HepG2 (cell line): Measurements from ENCODE around the gene SLC2A8. TPM values are rescaled to one million over a fixed set of nuclear protein-coding genes. Genes with fewer than 3 reads are reported as not detected.

Source experiments
- ATRX ChIP-seq: sonication (generic); formaldehyde crosslinking; IDR thresholded peaks from 2 replicates; pipeline ENCODE4 v1.4.0; 2020; ENCODE audit warnings: missing genetic modification reagents, borderline replicate concordance
- CBX5 ChIP-seq: sonication (generic); formaldehyde crosslinking; IDR thresholded peaks from 2 replicates; pipeline ENCODE4 v1.4.0; 2020; ENCODE audit warnings: missing genetic modification reagents, borderline replicate concordance
- ESRRA ChIP-seq: sonication (generic); formaldehyde crosslinking; IDR thresholded peaks from 2 replicates; pipeline ENCODE4 v1.5.1; 2020; ENCODE audit warnings: mild to moderate bottlenecking, low read depth, missing genetic modification reagents
- ETV5 ChIP-seq: IDR thresholded peaks from 2 replicates; pipeline ENCODE4 v1.6.1; 2018; ENCODE audit warnings: missing biosample characterization, missing genetic modification reagents, inconsistent platforms, borderline replicate concordance
- FOSL2 ChIP-seq: sonication (generic); formaldehyde crosslinking; IDR thresholded peaks from 2 replicates; pipeline ENCODE4 v1.4.0; 2020; ENCODE audit warnings: missing genetic modification reagents
- FOXO4 ChIP-seq: sonication (generic); formaldehyde crosslinking; conservative IDR thresholded peaks from 2 replicates; pipeline ENCODE4 v1.8.1; 2023; ENCODE audit warnings: missing genetic modification reagents
- HIC2 ChIP-seq: sonication (generic); formaldehyde crosslinking; IDR thresholded peaks from 2 replicates; pipeline ENCODE4 v1.9.0; 2022; ENCODE audit warnings: low read depth, missing genetic modification reagents
- IKZF5 ChIP-seq: IDR thresholded peaks from 2 replicates; pipeline ENCODE4 v1.6.1; 2018; ENCODE audit warnings: missing genetic modification reagents, mild to moderate bottlenecking, missing compliant biosample characterization
- MAFF ChIP-seq: IDR thresholded peaks from 2 replicates; pipeline ENCODE4 v1.6.1; 2011; ENCODE audit warnings: low read depth, low read length, improper control_type of control experiment
- MXD4 ChIP-seq: IDR thresholded peaks from 2 replicates; pipeline ENCODE4 v1.6.1; 2016; ENCODE audit warnings: mild to moderate bottlenecking, missing biosample characterization, missing genetic modification reagents
- MYPOP ChIP-seq: sonication (generic); formaldehyde crosslinking; IDR thresholded peaks from 2 replicates; pipeline ENCODE4 v1.8.1; 2023; ENCODE audit warnings: mild to moderate bottlenecking, moderate library complexity, missing genetic modification reagents
- NBN ChIP-seq: fragments of 450-650 bp; conservative IDR thresholded peaks from 2 replicates; pipeline ENCODE4 v1.6.1; 2017
- NCOA1 ChIP-seq: sonication (generic); formaldehyde crosslinking; IDR thresholded peaks from 2 replicates; pipeline ENCODE4 v1.9.0; 2021; ENCODE audit warnings: missing genetic modification reagents
- PATZ1 ChIP-seq: sonication (generic); formaldehyde crosslinking; IDR thresholded peaks from 2 replicates; pipeline ENCODE4 v1.4.0; 2020; ENCODE audit warnings: missing genetic modification reagents
- STAT5B ChIP-seq: sonication (generic); formaldehyde crosslinking; IDR thresholded peaks from 2 replicates; pipeline ENCODE4 v1.4.0; 2020; ENCODE audit warnings: missing genetic modification reagents
- ZBTB38 ChIP-seq: sonication (generic); formaldehyde crosslinking; IDR thresholded peaks from 2 replicates; pipeline ENCODE4 v1.5.1; 2020; ENCODE audit warnings: mild to moderate bottlenecking, missing genetic modification reagents
- ZBTB49 ChIP-seq: sonication (generic); formaldehyde crosslinking; IDR thresholded peaks from 2 replicates; pipeline ENCODE4 v1.4.0; 2020; ENCODE audit warnings: missing genetic modification reagents, borderline replicate concordance
- ZKSCAN1 ChIP-seq: fragments of 150-350 bp; IDR thresholded peaks from 2 replicates; pipeline ENCODE4 v1.6.1; 2014; ENCODE audit warnings: low read length
- ZNF24 ChIP-seq: fragments of 450-650 bp; IDR thresholded peaks from 2 replicates; pipeline ENCODE4 v1.6.1; 2017; ENCODE audit warnings: antibody characterized with exemption, mild to moderate bottlenecking
- ZNF34 ChIP-seq: sonication (generic); formaldehyde crosslinking; IDR thresholded peaks from 2 replicates; pipeline ENCODE4 v1.4.0; 2020; ENCODE audit warnings: mild to moderate bottlenecking, missing genetic modification reagents, borderline replicate concordance
- ZNF746 ChIP-seq: sonication (generic); formaldehyde crosslinking; IDR thresholded peaks from 2 replicates; pipeline ENCODE4 v1.8.0; 2022; ENCODE audit warnings: mild to moderate bottlenecking, missing genetic modification reagents
- polyA plus RNA-seq, 8 experiments: library from polyadenylated mRNA; depleted of rRNA in 3 of 8; stranded (reverse) in 7 of 8; unstranded in 1 of 8; fragments of >200 nt; fragmentation: Illumina TruSeq in 4 of 8; extraction: Trizol in 4 of 8; gene quantifications; 2 replicates each; pipeline versions ENCODE4 v1.2.1 to v1.2.3, GENCODE V29; 2011 to 2016; ENCODE audit warnings: low read depth in 4 of 8, missing spikeins in 1 of 8, mixed read lengths in 1 of 8; ENCODE audit not compliant: insufficient read depth in 1 of 8
- total RNA-seq, 5 experiments: library from RNA; depleted of rRNA; stranded (reverse); fragments of >200 nt; fragmentation: Illumina TruSeq; extraction: Trizol; gene quantifications; 2 replicates each; pipeline ENCODE4 v1.2.3, GENCODE V29; 2016; ENCODE audit warnings: low read depth in 1 of 5

SLC2A8 gene
- total and polyA plus RNA-seq, 2 of the 13 experiments (the other 11 are each of a cell fraction or from before 2014, with no cell fraction given) = 22.6 to 48.6 TPM

GRCh38 chr9:127390563-127390962 is 6.4 kb upstream of the SLC2A8 start (continued):
- TF ChIP-seq ZBTB49 (CRISPR knock-in tag) (no peak), PATZ1 (CRISPR knock-in tag) (peak; percentile 72), ESRRA (CRISPR knock-in tag) (peak; percentile 39; the same call in 1 of the 2 replicates), IKZF5 (CRISPR knock-in tag) (peak; percentile 92), ZNF24 (no peak), NBN (no peak), MAFF (no peak; the same call in 1 of the 2 replicates), ZNF34 (no peak), ZNF746 (CRISPR knock-in tag) (peak; percentile 70; the same call in 1 of the 2 replicates), CBX5 (peak; percentile 75; the same call in 1 of the 2 replicates), NCOA1 (CRISPR knock-in tag) (no peak), STAT5B (no peak), MYPOP (0 out of 2 replicates have a peak, but pooled peaks have one; percentile 43), ATRX (no peak), MXD4 (CRISPR knock-in tag) (peak; percentile 58; the same call in 1 of the 2 replicates), ZBTB38 (CRISPR knock-in tag) (0 out of 2 replicates have a peak, but pooled peaks have one; percentile 43), FOXO4 (CRISPR knock-in tag) (no peak), ZKSCAN1 (no peak; the same call in 1 of the 2 replicates), HIC2 (CRISPR knock-in tag) (peak; percentile 83; the same call in 1 of the 2 replicates), ETV5 (CRISPR knock-in tag) (peak; percentile 99), FOSL2 (peak; percentile 100)
